Activated CD4-positive, alpha-beta T cell treated with anti-CD3 and anti-CD28 coated beads, Interleukin-2, amount 50 U/mL, for 16 hours (primary cell): ENCODE results near the gene TMEM214.

Experiments
- DNase-seq: peaks from one replicate; pipeline ENCODE4 v3.0.0-alpha.2; 2020

The TMEM214 gene

DNA sequence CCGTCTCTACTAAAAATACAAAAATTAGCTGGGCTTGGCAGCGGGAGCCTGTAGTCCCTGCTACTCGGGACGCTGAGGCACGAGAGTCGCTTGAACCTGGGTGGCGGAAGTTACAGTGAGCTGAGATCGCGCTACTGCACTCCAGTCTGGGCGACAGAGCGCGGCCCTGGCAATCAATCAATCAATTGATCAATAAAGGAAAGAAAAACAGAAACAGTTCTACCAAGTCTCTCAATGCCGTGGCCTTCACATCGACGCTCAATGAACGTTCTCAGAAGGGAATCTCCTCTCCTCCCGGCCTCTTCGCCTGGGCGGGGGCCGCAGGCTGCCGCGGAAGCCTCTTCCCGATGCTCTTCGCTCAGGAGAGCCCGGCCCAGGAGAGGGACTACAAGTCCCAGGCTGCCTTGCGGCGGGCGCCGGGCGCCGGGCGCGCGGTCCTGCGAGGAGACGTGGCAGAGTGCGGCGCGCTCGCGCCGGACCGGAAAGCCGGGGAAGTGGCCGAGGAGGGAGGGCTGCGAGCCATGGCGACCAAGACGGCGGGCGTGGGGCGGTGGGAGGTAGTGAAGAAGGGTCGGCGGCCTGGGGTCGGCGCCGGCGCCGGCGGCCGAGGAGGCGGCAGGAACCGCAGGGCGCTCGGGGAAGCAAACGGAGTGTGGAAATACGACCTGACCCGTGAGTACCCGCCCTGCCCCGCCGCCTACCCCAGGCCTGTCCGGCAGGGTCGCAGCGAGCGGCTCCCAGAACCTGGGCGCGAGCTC, at the start of gene TMEM214:
TMEM214 (plus strand) TSS at position 471 of the 758 bp plus-strand sequence; CDS start at position 522, 51 bp downstream.
- peak; percentile 92 for DNase-seq

DNA sequence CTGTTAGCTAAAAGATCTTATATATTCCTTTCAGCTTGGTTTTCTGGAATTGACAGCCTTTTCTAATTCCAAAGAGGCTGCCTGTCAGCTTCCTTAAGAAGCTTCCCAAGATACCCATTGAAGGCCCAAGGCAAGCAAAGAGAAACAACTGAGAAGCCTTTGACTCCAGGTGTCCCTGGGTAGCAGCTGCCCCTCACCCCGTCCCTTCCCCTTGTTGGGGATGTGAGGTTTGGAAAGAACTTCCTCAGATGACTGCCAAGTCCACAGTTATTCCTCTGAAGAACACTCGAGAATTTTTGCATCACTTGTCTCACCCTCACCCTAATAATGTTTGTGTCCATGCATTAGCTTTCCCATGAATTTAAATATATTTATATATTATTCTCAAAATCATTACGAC, 49.0 kb upstream of the TMEM214 start:
- DNase-seq, result no peak

GRCh38 chr2:26985807-26986206, 47.0 kb upstream of the TMEM214 start:
- DNase-seq, result no peak

GRCh38 chr2:26986576-26986975, 46.2 kb upstream of the TMEM214 start:
- no peak for DNase-seq

- no peak for DNase-seq
Observed at GRCh38 chr2:26988058-26988860, 44.5 kb upstream of the TMEM214 start.

- no peak for DNase-seq
Observed at GRCh38 chr2:26989156-26989555, 43.6 kb upstream of the TMEM214 start.

DNA sequence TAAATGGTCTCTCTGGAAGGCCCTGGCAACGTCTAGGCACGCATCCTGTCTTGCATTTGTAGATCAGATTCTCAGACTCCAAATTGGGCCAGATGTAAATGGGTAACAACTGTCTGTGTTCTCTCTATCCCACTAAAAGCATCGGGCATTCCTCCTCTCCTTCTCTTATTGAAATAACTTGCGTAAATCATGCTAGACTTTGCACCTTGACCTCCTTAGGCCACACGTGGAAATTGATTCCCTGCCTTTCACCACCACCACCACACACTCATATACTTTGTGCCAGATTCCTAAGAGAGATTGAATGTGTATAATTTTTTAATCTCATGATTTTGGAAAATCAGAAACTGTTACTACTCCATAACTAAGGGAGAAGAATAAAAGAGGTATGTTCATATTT, 41.0 kb upstream of the TMEM214 start:
- DNase-seq, result no peak

- DNase-seq, result no peak
Observed at GRCh38 chr2:26993768-26994167, 39.0 kb upstream of the TMEM214 start.

DNA sequence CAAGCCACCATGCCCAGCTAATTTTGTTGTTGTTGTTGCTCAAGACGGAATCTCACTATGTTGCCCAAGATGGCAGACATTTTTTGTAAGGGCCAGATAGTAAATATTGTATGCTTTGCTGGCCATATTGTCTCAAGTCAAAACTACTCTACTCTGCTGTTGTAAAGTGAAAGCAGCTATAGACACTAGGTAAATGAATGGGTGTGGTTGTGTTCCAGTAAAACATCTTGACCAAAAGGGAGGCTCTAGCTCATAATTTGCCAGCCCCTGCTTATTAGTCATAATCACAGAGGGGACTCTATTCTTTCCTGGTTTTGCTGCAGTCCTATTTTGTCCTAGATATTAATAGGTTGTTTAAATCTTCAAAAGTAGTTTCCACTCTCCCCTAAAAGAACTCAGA, 37.8 kb upstream of the TMEM214 start:
- no peak for DNase-seq

- DNase-seq, result no peak
Observed at GRCh38 chr2:26997394-26997793, 35.4 kb upstream of the TMEM214 start.

GRCh38 chr2:26998323-26998722, 34.4 kb upstream of the TMEM214 start:
- DNase-seq, result no peak

- DNase-seq, result no peak
Observed at GRCh38 chr2:27000228-27000627, 32.5 kb upstream of the TMEM214 start.

- DNase-seq, result no peak
Observed at GRCh38 chr2:27000995-27001394, 31.8 kb upstream of the TMEM214 start.

DNA sequence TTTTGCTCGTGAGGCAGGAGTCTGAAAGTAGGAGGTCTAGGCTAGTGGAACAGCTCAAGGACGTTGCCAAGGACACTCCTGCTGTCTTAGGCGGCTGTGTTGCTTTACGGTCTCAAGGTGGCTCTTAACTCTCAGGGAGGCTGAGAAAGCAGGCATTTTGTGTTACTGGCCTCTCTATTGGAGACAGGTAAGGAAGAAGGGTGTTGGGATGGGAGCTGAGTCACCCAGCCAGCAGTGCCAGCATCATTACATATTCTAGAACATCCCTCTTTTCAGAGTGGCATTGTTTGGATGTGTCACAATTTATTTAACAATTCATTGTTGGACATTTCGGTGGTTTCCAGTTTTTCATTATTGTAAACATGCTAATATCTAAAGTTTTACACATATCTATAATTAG, 30.8 kb upstream of the TMEM214 start:
- DNase-seq, result no peak

DNA sequence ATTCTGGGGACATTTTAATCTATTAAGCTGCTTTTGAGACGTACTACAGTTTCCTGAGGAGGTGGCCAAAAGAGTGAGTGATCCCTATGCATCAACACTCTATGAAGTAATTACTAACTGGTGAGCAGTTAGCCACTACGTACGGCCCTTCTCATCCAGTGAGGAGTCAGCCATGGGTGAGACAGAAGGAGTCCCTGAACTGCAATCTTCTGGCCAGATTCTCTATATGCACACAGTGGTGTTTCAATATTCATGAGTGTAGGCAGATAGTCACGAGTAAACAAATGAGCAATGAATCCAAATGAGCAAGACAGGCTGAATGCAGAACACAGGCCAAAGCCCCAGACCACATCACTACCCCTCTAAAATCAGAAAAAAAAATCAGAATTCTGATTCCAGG, 29.8 kb upstream of the TMEM214 start:
- DNase-seq, result no peak

DNA sequence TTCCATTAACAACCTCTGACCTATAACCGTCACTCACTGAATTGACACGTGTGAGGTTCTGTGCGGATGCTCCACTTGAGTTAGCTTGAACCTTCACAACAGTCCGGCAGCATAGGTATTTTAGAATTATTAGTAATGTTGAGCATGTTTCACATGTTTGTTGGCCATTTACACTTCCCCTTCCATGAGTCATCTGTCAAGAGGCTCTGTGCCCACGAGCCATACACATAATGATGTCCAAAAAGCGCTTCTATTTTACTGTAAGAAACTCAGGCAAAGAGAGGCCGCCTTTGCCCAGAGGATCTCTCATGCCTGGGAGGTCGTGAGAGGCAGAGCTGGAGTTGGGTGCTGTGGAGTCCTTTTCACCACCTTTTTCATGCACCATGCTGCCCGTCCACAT, 28.9 kb upstream of the TMEM214 start:
- no peak for DNase-seq

GRCh38 chr2:27006602-27007415, 26.0 kb upstream of the TMEM214 start:
- no peak for DNase-seq

DNA sequence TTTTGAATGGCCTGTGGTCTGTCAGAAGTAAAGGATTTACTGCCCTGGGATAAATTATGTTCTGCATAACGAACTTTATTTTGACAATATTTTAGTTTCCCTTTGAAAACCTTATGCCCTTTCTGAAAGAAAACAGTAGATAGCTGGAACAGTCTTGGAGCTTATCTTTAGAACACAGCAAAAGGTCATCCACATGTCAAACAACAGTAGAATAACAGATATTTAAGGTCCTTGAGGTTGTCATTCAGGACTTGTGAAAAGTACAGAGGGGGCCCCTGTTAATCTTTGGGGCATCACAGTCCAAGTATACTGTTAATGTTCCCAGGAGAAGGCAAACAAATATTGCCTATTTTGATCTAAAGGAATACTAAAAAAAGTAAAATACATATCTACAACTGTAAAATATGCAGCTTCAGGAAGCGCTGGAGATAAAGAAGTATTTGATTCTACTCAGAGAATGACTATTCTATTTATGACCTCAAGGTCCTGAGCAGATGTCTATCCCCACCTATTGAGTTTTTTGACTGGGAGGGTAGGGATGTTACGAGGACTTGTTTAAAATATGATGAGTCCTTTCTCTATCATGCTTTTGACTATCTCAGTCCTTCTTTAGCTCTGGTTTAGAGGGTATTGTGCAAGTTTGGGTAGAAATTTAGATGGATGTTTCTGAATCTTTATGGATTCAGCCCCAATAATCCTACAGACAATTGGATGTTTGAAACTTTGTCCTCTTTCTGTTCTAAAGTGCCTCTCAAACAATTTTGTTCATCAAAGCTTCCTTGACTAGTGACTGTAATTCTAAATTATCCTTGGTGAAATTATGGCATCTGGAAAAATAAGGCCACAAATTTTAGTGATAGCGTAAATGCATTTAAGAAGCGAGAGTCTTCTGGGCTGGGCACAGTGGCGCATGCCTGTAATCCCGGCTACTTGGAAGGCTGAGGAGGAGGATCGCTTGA, 25.1 kb upstream of the TMEM214 start:
- DNase-seq, result no peak

DNA sequence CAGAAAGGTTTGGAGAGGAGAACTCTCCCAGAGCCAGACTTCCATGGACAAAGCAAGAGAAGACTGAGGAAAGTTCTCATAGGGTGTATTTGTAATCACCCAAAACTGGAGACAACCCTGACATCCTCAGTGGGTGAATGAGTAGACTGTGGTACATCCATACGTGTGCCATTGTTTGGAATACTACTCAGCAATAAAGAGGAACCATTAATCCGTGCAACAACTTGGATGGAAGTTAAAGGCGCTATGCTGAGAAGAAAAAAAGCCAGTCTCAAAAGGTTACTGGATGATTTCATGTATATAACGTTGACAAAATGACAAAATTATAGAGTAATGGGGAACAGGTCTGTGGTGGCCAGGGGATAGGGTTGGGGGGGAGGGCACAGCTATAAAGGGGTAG, 24.1 kb upstream of the TMEM214 start:
- no peak for DNase-seq

DNA sequence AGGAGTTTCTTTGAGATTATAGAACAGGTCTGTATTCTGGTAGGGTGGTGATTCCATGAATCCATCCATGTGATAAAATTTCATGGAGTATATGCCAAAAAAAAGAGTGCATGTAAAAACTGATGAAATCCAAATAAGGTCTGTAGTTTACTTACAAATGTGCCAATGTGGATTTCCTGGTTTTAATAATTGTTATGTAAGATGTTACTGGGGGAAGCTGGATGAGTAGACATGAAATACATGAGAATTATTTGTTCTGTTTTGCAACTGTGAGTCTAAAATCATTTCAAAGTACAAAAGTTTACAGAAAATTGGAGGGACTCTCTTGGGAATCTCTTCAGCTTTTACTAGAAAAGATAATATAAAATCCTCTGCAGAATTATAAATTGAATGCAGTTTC, 23.7 kb upstream of the TMEM214 start:
- no peak for DNase-seq

- no peak for DNase-seq
Observed at GRCh38 chr2:27009716-27010115, 23.0 kb upstream of the TMEM214 start.

GRCh38 chr2:27010139-27010538, 22.6 kb upstream of the TMEM214 start:
- DNase-seq, result no peak
